ENCODE measurements around the gene EIF4A2. TPM values are rescaled to one million over a fixed set of nuclear protein-coding genes. Genes with fewer than 3 reads are reported as not detected.

Gene EIF4A2
- total RNA-seq, 1 experiment from 2014 or later: 398 TPM

GRCh38 chr3:186798239-186798874, 15.0 kb downstream of the EIF4A2 start:
- no peak overlapping the region for H3K4me3 Mint-ChIP-seq
- H2BK20ac ChIP-seq (ENCODE audit: low read depth, low read length, poor library complexity, severe bottlenecking): no peak overlapping the region
- H3K4me1 Mint-ChIP-seq: no peaks in the 10 kb centered on the region
- H3K36me3 Mint-ChIP-seq (ENCODE audit: insufficient read depth in 1 of 3, low read depth in 3 of 3): peaks cover 52 to 91% (median 89%) of the 10 kb centered on the region in 3 experiments
- H3T11ph ChIP-seq (ENCODE audit: low read length): no peak overlapping the region
- no peak overlapping the region for H3K9ac ChIP-seq (ENCODE audit: extremely low read depth, insufficient read length, low read length)
- H4K5ac ChIP-seq (ENCODE audit: insufficient read length, low read depth, low read length): no peak overlapping the region
- H3K9me3 ChIP-seq (ENCODE audit: control insufficient read depth, low read depth, low read length): no peaks in the 10 kb centered on the region
- H2BK15ac ChIP-seq (ENCODE audit: low read depth, low read length): no peak overlapping the region
- no peak for TF ChIP-seq CTCF (conservative IDR thresholded peaks at IDR 0.05)
- WGBS (ENCODE audit: extremely low coverage, insufficient read length, low lambda C conversion rate): no CpG with 5 or more reads among the region's 3 CpGs
- H2AFZ ChIP-seq (ENCODE audit: low read length): no peak overlapping the region
- no peak overlapping the region for H3K56ac ChIP-seq (ENCODE audit: insufficient read length, low read depth, low read length)
- no peak overlapping the region for H3K27ac ChIP-seq (ENCODE audit: insufficient read length, low read depth, low read length)
- no peaks in the 10 kb centered on the region for H3K79me1 ChIP-seq (ENCODE audit: insufficient read depth, low read depth, low read length, poor library complexity, severe bottlenecking)
- H4K20me1 ChIP-seq (ENCODE audit: control insufficient read depth, insufficient read depth, insufficient read length): no peaks in the 10 kb centered on the region
- H3K79me2 ChIP-seq (ENCODE audit: insufficient read depth, low read length): no peaks in the 10 kb centered on the region
- no peak overlapping the region for H3K4me2 ChIP-seq (ENCODE audit: insufficient read depth, insufficient read length, low read length)
- no peaks in the 10 kb centered on the region for H3K27me3 ChIP-seq (ENCODE audit: insufficient read depth, low read length)
- H3K18ac ChIP-seq (ENCODE audit: insufficient read length, low read depth, low read length): no peak overlapping the region
- no peak overlapping the region for H3K14ac ChIP-seq (ENCODE audit: insufficient read depth, low read length)
- H3K9me3 Mint-ChIP-seq: no peaks in the 10 kb centered on the region
- H3K27ac Mint-ChIP-seq: no peak overlapping the region
- H3K4me1 ChIP-seq (ENCODE audit: insufficient read depth, low read length): no peaks in the 10 kb centered on the region
- no peak overlapping the region for H2AK5ac ChIP-seq (ENCODE audit: insufficient read length, low read length)
- DNase-seq: no peak
- H4K8ac ChIP-seq (replicated peaks; ENCODE audit: insufficient read length, low read depth, low read length): no peak overlapping the region
- H2BK12ac ChIP-seq (ENCODE audit: insufficient read length, low read depth, low read length): no peak overlapping the region
- H3K23me2 ChIP-seq (ENCODE audit: insufficient read length, low read depth, low read length, poor library complexity, severe bottlenecking): no peaks in the 10 kb centered on the region
- H2BK120ac ChIP-seq (ENCODE audit: low read depth, low read length, poor library complexity, severe bottlenecking): no peak overlapping the region
- H3K23ac ChIP-seq (ENCODE audit: insufficient read length, low read depth, low read length): no peak overlapping the region
- H4K91ac ChIP-seq (ENCODE audit: insufficient read length, low read depth, low read length): no peak overlapping the region
- no peak overlapping the region for H3K4ac ChIP-seq (ENCODE audit: low read depth, low read length)
- H3K27me3 Mint-ChIP-seq (ENCODE audit: low read depth): no peaks in the 10 kb centered on the region
- H2BK5ac ChIP-seq (ENCODE audit: insufficient read length, low read length): no peak overlapping the region

Measured in H9 (cell line).